Measurements from ENCODE around the gene HS3ST5.
A peak's percentile ranks its signal among the peaks of the same experiment; 100 is the strongest.

Gene HS3ST5

DNA sequence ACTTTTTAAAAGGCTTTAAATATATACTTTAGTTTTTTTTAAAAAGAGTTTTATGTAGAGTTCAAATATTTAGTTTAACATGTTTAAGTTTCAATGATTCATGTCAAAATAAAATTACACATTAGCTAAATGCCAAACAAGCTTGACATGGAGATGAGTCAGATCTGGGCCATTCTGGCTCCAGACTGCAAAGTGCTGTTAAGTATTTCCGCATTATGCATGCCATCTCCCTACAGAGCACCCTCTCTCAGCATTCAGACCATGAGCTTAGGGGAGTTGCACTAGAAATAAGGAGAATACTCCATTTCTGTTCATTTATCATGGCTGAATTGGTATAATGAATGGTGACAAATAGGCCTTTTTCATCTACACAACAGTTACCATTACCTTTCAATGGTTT is 21.5 kb upstream of the HS3ST5 start:
- Histone ChIP-seq H3K27me3 (no peaks in the 10 kb centered on the region), H3K9ac (no peak overlapping the region), H3K36me3 (no peaks in the 10 kb centered on the region), H3K4me3 (no peak overlapping the region), H4K20me1 (no peaks in the 10 kb centered on the region), H3K27ac (no peak overlapping the region), H3K9me3 (no peaks in the 10 kb centered on the region), H3K4me2 (no peak overlapping the region), H3K4me1 (no peaks in the 10 kb centered on the region)
- TF ChIP-seq Cebpa-rat (IDR thresholded peaks at IDR 0.05): no peak

DNA sequence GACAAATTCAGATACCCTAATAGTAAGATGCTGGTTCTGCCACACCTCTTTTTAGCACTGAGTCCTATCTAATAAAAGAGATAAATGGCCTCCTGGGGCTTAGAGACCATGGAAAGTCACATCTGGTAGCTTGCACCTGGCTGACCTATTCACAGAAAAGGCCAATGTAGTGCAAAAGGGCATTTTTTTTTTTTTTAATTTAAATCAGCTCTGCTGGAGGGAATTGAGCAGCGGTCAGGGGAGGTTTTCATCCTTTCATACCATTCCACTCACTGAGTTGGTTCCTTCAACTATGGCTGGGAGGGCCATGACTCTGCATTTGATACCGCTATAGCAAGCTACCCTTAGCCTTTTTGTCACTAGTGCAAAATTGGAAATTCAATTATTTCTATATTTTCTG is 20.1 kb upstream of the HS3ST5 start:
- no peak overlapping the region for H3K27ac ChIP-seq
- no peak for TF ChIP-seq Cebpa-rat (IDR thresholded peaks at IDR 0.05)
- no peaks in the 10 kb centered on the region for H3K36me3 ChIP-seq
- H4K20me1 ChIP-seq: no peaks in the 10 kb centered on the region
- no peak overlapping the region for H3K4me3 ChIP-seq
- no peak overlapping the region for H3K9ac ChIP-seq
- H3K4me1 ChIP-seq: no peaks in the 10 kb centered on the region
- H3K27me3 ChIP-seq: no peaks in the 10 kb centered on the region
- H3K9me3 ChIP-seq: no peaks in the 10 kb centered on the region
- no peak overlapping the region for H3K4me2 ChIP-seq

GRCh38 chr6:114362396-114362795 is 19.6 kb upstream of the HS3ST5 start:
- no peak overlapping the region for H3K4me3 ChIP-seq
- no peak for TF ChIP-seq Cebpa-rat (IDR thresholded peaks at IDR 0.05)
- no peaks in the 10 kb centered on the region for H3K27me3 ChIP-seq
- no peaks in the 10 kb centered on the region for H4K20me1 ChIP-seq
- no peaks in the 10 kb centered on the region for H3K36me3 ChIP-seq
- no peak overlapping the region for H3K27ac ChIP-seq
- no peaks in the 10 kb centered on the region for H3K9me3 ChIP-seq
- H3K4me1 ChIP-seq: no peaks in the 10 kb centered on the region
- H3K9ac ChIP-seq: no peak overlapping the region
- no peak overlapping the region for H3K4me2 ChIP-seq

DNA sequence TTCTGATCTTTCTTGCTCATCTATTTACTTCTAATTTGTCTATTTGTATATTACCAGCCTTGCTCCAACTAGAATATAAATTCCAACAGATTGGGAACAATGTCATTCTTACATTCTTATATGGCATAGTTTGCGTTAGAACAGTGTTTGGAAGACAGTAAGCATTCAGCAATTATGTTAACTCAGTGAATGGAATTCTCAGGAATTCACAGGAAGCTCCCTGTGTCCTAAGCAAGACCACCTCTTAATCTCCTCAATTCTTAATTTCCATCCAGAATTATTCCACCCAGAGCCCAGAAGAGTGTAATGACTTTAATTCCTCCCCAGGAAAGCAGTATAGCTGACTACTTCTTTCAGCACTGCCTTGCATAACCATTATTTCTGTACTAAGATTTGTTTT is 18.2 kb upstream of the HS3ST5 start:
- no peak overlapping the region for H3K4me2 ChIP-seq
- H3K9me3 ChIP-seq: no peaks in the 10 kb centered on the region
- no peak overlapping the region for H3K4me3 ChIP-seq
- H3K9ac ChIP-seq: no peak overlapping the region
- TF ChIP-seq Cebpa-rat (IDR thresholded peaks at IDR 0.05): no peak
- no peaks in the 10 kb centered on the region for H3K27me3 ChIP-seq
- no peaks in the 10 kb centered on the region for H3K4me1 ChIP-seq
- H4K20me1 ChIP-seq: no peaks in the 10 kb centered on the region
- H3K27ac ChIP-seq: no peak overlapping the region
- H3K36me3 ChIP-seq: no peaks in the 10 kb centered on the region

DNA sequence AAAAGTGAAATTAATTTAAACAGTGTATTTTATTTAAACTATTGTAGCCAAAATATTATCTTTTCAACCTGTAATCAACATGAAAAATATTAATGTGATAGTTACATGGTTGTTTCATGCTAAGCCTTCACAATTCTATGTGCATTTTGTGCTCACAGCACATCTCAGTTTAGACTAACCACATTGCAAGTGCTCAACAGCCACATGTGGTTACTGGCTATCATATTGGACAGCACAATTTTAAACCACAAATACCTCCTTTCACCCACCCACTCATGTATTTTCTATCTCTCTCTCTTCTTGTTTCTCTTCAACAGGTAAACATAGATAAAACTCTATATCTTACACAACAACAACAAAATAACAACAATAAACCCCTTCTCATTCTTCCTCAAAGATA is 12.5 kb upstream of the HS3ST5 start:
- no peak overlapping the region for H3K27ac ChIP-seq
- no peaks in the 10 kb centered on the region for H3K9me3 ChIP-seq
- no peak overlapping the region for H3K4me2 ChIP-seq
- H3K9ac ChIP-seq: no peak overlapping the region
- no peaks in the 10 kb centered on the region for H3K36me3 ChIP-seq
- H4K20me1 ChIP-seq: no peaks in the 10 kb centered on the region
- no peak for TF ChIP-seq Cebpa-rat (IDR thresholded peaks at IDR 0.05)
- H3K4me3 ChIP-seq: no peak overlapping the region
- no peaks in the 10 kb centered on the region for H3K4me1 ChIP-seq
- no peaks in the 10 kb centered on the region for H3K27me3 ChIP-seq

DNA sequence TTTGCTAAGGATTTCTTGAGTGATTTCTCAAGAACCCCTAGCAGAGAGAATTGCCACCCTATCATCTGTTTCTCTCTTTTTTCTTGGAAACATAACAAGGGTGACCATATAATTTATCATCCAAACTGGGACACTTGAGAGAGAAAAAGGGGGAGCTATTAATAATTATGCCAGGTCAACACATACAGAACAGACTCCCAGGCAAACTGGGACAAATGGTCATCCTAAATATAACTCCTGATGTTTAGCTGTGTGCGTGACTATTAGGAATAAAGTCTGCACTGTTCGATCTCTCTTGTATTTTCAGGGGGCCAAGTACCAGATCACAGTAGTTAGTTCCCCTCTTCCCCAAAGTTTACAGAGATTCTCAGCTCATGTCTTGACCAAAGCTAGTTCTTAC is 11.7 kb upstream of the HS3ST5 start:
- no peak for TF ChIP-seq Cebpa-rat (IDR thresholded peaks at IDR 0.05)
- Histone ChIP-seq H3K4me2 (no peak overlapping the region), H3K4me3 (no peak overlapping the region), H3K36me3 (no peaks in the 10 kb centered on the region), H3K9ac (no peak overlapping the region), H3K27ac (no peak overlapping the region), H3K27me3 (no peaks in the 10 kb centered on the region), H3K9me3 (no peaks in the 10 kb centered on the region), H3K4me1 (no peaks in the 10 kb centered on the region), H4K20me1 (no peaks in the 10 kb centered on the region)

GRCh38 chr6:114346451-114346850 is 3.6 kb upstream of the HS3ST5 start:
- no peak overlapping the region for H3K4me3 ChIP-seq
- TF ChIP-seq Cebpa-rat (IDR thresholded peaks at IDR 0.05): 0 out of 2 replicates have a peak, but pooled peaks have one; percentile 8
- no peak overlapping the region for H3K27ac ChIP-seq
- H4K20me1 ChIP-seq: no peaks in the 10 kb centered on the region
- H3K27me3 ChIP-seq: peaks cover 8% of the 10 kb centered on the region
- no peak overlapping the region for H3K4me2 ChIP-seq
- H3K9ac ChIP-seq: no peak overlapping the region
- peaks cover 12% of the 10 kb centered on the region; the same call in 1 of the 2 replicates for H3K4me1 ChIP-seq
- H3K36me3 ChIP-seq: no peaks in the 10 kb centered on the region
- H3K9me3 ChIP-seq: no peaks in the 10 kb centered on the region

- Histone ChIP-seq H3K27me3 (peaks cover 13% of the 10 kb centered on the region), H3K4me3 (no peak overlapping the region), H3K27ac (no peak overlapping the region), H4K20me1 (no peaks in the 10 kb centered on the region), H3K9me3 (no peaks in the 10 kb centered on the region), H3K9ac (no peak overlapping the region), H3K4me2 (no peak overlapping the region), H3K36me3 (no peaks in the 10 kb centered on the region), H3K4me1 (peaks cover 16% of the 10 kb centered on the region; the same call in 1 of the 2 replicates)
- TF ChIP-seq Cebpa-rat (IDR thresholded peaks at IDR 0.05): no peak
These were observed 2.1 kb upstream of the HS3ST5 start for GRCh38 chr6:114344971-114345275.

DNA sequence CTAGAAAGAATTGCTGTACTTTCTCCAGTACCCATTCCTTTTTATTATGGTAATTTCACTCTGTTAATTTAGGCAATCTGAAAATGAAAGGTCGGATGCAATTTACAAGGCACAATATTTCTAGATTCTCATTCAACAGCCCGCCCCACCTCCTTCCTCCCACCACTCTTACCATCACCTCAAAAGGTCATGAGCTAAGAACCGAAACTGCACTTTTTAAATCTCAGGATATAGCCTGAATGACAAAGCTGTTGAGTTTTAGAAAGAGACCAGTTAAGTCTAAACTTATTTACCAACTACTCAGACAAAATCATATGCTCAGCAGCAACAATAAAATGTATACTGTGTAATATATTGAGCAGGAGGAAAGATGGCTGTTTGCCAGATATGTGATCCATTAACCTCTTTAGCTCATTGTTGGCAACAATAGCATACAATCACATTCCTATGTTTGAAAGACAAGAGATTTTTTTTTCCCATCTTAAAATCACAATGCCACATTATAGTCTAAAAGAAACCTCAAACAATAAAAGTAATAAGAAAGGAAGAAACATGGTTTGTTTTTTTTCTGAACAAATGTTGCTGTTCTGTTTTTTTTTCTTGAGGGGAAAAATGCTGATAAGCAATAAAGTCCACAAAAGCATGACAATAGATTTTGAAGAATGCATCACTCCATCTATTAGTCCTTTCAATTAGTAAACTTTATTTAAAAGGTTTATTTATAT is 1.6 kb upstream of the HS3ST5 start:
- TF ChIP-seq Cebpa-rat (IDR thresholded peaks at IDR 0.05): no peak
- H3K36me3 ChIP-seq: no peaks in the 10 kb centered on the region
- H3K9me3 ChIP-seq: no peaks in the 10 kb centered on the region
- H3K4me3 ChIP-seq: no peak overlapping the region
- H3K4me2 ChIP-seq: no peak overlapping the region
- no peak overlapping the region for H3K27ac ChIP-seq
- no peaks in the 10 kb centered on the region for H4K20me1 ChIP-seq
- H3K9ac ChIP-seq: no peak overlapping the region
- peaks cover 16% of the 10 kb centered on the region; the same call in 1 of the 2 replicates for H3K4me1 ChIP-seq
- H3K27me3 ChIP-seq: peaks cover 17% of the 10 kb centered on the region

GRCh38 chr6:114343782-114344144 is 940 bp upstream of the HS3ST5 start:
- Histone ChIP-seq H3K27ac (no peak overlapping the region), H3K36me3 (no peaks in the 10 kb centered on the region), H3K9ac (no peak overlapping the region), H3K4me3 (peak overlapping the region; percentile 79; the same call in 1 of the 2 replicates), H4K20me1 (no peaks in the 10 kb centered on the region), H3K27me3 (peaks cover 17% of the 10 kb centered on the region), H3K9me3 (no peaks in the 10 kb centered on the region), H3K4me2 (peak overlapping the region; percentile 98), H3K4me1 (peaks cover 16% of the 10 kb centered on the region; the same call in 1 of the 2 replicates)
- TF ChIP-seq Cebpa-rat (IDR thresholded peaks at IDR 0.05): no peak

Data from BLaER1 (cell line).